ENCODE data around the gene CDH13. TPM values are rescaled to one million over a fixed set of nuclear protein-coding genes. Genes with fewer than 3 reads are reported as not detected.

Gene CDH13
- total and polyA plus RNA-seq, 10 of the 15 experiments (the other 5 are each of a cell fraction or from before 2014, with no cell fraction given) = under 0.01 to 0.05 TPM; not detected in 8

DNA sequence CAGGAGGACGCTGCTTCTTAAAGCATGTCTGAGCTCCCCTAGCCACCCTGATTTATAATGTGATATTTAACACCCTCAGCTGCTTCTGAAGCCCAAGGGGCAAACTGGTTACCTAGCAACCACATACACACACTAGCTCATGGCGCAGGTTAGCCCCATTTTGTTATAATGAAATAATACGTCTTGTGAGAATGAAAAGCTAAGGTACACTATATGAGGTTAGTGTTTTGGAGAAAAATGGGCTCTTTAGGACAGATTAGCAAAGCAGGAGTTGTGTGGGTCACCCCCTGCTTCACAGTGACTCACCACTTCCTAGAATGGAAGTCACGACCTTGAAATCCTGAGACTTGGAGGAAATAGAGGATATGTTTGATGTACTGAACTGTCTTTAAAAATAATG is 776.2 kb downstream of the CDH13 start:
- no TSS peak for BruUV-seq (replicated peaks)
- Histone ChIP-seq H3K4me2 (ENCODE audit: control insufficient read depth, insufficient read depth) (no peak overlapping the region), H3K4me1 (ENCODE audit: control insufficient read depth, insufficient read depth, low read length) (no peaks in the 10 kb centered on the region), H3K9ac (ENCODE audit: control insufficient read depth, insufficient read depth, low read length) (no peak overlapping the region), H3K4me3 (no peak overlapping the region), H3K9me3 (replicated peaks; ENCODE audit: control insufficient read depth, insufficient read depth, low read length) (no peaks in the 10 kb centered on the region), H3K36me3 (ENCODE audit: control insufficient read depth in 2 of 2, insufficient read depth in 2 of 2, low read length in 1 of 2) (no peaks in the 10 kb centered on the region), H3K79me2 (ENCODE audit: control insufficient read depth, insufficient read depth, low read length) (no peaks in the 10 kb centered on the region), H3K27ac (ENCODE audit: control insufficient read depth, insufficient read depth) (no peak overlapping the region), H3K27me3 (replicated peaks in 1 of 2; ENCODE audit: control insufficient read depth in 2 of 2, insufficient read depth in 2 of 2, low read length in 1 of 2) (no peaks in the 10 kb centered on the region), H4K20me1 (ENCODE audit: control insufficient read depth, insufficient read depth) (no peaks in the 10 kb centered on the region), H2AFZ (ENCODE audit: control insufficient read depth, low read depth, low read length) (no peak overlapping the region)
- TF ChIP-seq TBL1XR1 (IDR thresholded peaks at IDR 0.05; ENCODE audit: low read depth, low read length) (no peak), TAF1 (IDR thresholded peaks at IDR 0.05; ENCODE audit: borderline replicate concordance, low read depth, low read length) (no peak), HDAC6 (IDR thresholded peaks at IDR 0.05; ENCODE audit: unreplicated experiment) (no peak), MXI1 (IDR thresholded peaks at IDR 0.05; ENCODE audit: low read depth, low read length) (no peak), NFIC (IDR thresholded peaks at IDR 0.05; ENCODE audit: low read depth, low read length) (no peak), KLF5 (IDR thresholded peaks at IDR 0.05; ENCODE audit: partially characterized antibody) (no peak), CBX5 (IDR thresholded peaks at IDR 0.05; ENCODE audit: low read depth) (no peak), EED (IDR thresholded peaks at IDR 0.05; ENCODE audit: low read depth) (no peak), YY1 (IDR thresholded peaks at IDR 0.05; ENCODE audit: low read depth, low read length) (no peak), SPI1 (IDR thresholded peaks at IDR 0.05; ENCODE audit: borderline replicate concordance, insufficient read depth, low read depth, low read length) (no peak), NFYA (IDR thresholded peaks at IDR 0.05; ENCODE audit: borderline replicate concordance, low read depth, low read length) (no peak), RAD21 (IDR thresholded peaks at IDR 0.05; ENCODE audit: insufficient read depth, low read depth, low read length) (no peak), SREBF2 (IDR thresholded peaks at IDR 0.05; ENCODE audit: low read length) (no peak), NRF1 (conservative IDR thresholded peaks at IDR 0.05; ENCODE audit: low read depth, low read length) (no peak)
- TF ChIP-seq, protein P1, sequence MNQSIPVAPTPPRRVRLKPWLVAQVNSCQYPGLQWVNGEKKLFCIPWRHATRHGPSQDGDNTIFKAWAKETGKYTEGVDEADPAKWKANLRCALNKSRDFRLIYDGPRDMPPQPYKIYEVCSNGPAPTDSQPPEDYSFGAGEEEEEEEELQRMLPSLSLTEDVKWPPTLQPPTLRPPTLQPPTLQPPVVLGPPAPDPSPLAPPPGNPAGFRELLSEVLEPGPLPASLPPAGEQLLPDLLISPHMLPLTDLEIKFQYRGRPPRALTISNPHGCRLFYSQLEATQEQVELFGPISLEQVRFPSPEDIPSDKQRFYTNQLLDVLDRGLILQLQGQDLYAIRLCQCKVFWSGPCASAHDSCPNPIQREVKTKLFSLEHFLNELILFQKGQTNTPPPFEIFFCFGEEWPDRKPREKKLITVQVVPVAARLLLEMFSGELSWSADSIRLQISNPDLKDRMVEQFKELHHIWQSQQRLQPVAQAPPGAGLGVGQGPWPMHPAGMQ (IDR thresholded peaks at IDR 0.05; ENCODE audit: borderline replicate concordance) = no peak
- TF ChIP-seq, protein P2, sequence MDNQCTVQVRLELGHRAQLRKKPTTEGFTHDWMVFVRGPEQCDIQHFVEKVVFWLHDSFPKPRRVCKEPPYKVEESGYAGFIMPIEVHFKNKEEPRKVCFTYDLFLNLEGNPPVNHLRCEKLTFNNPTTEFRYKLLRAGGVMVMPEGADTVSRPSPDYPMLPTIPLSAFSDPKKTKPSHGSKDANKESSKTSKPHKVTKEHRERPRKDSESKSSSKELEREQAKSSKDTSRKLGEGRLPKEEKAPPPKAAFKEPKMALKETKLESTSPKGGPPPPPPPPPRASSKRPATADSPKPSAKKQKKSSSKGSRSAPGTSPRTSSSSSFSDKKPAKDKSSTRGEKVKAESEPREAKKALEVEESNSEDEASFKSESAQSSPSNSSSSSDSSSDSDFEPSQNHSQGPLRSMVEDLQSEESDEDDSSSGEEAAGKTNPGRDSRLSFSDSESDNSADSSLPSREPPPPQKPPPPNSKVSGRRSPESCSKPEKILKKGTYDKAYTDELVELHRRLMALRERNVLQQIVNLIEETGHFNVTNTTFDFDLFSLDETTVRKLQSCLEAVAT (IDR thresholded peaks at IDR 0.05) = no peak
- TF ChIP-seq, protein P3, sequence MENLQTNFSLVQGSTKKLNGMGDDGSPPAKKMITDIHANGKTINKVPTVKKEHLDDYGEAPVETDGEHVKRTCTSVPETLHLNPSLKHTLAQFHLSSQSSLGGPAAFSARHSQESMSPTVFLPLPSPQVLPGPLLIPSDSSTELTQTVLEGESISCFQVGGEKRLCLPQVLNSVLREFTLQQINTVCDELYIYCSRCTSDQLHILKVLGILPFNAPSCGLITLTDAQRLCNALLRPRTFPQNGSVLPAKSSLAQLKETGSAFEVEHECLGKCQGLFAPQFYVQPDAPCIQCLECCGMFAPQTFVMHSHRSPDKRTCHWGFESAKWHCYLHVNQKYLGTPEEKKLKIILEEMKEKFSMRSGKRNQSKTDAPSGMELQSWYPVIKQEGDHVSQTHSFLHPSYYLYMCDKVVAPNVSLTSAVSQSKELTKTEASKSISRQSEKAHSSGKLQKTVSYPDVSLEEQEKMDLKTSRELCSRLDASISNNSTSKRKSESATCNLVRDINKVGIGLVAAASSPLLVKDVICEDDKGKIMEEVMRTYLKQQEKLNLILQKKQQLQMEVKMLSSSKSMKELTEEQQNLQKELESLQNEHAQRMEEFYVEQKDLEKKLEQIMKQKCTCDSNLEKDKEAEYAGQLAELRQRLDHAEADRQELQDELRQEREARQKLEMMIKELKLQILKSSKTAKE (IDR thresholded peaks at IDR 0.05; ENCODE audit: low read depth, poor library complexity, severe bottlenecking) = no peak
- DNase-seq (ENCODE audit: low read depth, low spot score) (no peak), FAIRE-seq (no peak), ATAC-seq (no peak)
- intact Hi-C loops (cut with micrococcal nuclease; ENCODE audit: unreplicated experiment) = no loop called here
- WGBS (ENCODE audit: insufficient coverage, insufficient replicate concordance, low lambda C conversion rate, missing lambda C conversion rate) = 53% methylated on average over 4 of the region's 4 CpGs
- ChIA-PET POLR2A (no interaction called here), RAD21 (ENCODE audit: unreplicated experiment) (no interaction called here), CTCF (interaction anchor here (1.8 kb wide), 1 partner anchor 1139 kb away, joined by 3 read pairs; no protein-coding TSS in a partner anchor), SMC1A (ENCODE audit: uncharacterized antibody, unreplicated experiment) (interaction anchor here (2.4 kb wide), 1 partner anchor 9 kb away, joined by 7 read pairs; no protein-coding TSS in a partner anchor)
- in situ Hi-C loops (cut with MboI) = no loop called here
